Measurements from ENCODE around the gene ZNF674. TPM values are rescaled to one million over a fixed set of nuclear protein-coding genes. Genes with fewer than 3 reads are reported as not detected.

Gene ZNF674
- 4.3 TPM for polyA plus RNA-seq (2012; ENCODE audit: insufficient read depth, insufficient read length)

DNA sequence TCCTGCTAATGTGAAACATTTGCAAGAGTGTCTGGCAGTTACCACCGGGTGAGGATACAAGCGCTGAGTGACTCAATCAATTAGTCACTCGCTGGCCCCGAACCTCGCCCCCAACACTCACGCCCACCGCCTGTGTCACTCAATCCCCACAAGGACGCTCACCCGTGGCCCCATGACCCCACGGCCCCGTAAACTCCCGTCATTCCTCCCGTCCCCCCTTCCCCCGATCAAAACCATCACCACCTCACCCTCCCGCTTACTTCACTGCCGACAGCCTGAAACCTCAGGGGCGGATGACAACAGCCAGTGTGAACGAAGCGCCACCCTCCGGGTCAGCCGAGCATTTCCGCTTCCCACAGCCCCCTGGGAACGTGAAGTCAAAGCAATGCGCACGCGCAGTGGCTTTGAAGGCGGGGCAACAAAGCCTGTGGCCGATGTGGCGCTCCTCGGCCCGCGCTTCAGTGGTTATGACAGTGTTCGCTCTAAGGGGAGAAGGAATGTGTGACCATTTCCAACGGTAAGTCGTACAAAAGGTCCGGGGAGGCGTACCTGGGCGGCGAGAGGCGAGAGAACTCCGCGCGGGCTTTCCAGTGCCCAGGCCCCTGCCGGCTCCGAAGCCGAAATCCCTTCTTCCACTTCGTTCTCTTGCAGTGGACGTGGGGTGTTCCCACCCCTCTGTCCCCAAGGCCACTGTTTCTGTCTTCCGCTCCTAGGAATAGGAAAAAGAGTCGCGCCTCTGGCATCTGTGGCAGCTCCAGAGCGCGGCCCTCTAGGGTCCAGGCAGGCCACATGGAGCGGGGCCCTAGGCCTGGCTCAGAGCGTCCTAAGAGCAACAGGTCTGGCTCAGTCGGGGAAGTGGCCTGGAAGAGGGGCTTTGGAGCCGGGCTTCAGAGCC is at the start of gene ZNF674:
Gene ZNF674, minus strand, starts transcription at position 311 of the 895 bp plus-strand sequence. CDS start 3,334 bp downstream, outside the sequence.
- H3K4me3 ChIP-seq (ENCODE audit: low read length), result peak within 1 kb of the TSS; percentile 82
- DNase-seq (ENCODE audit: low read depth, low spot score), result peak; percentile 88

DNA sequence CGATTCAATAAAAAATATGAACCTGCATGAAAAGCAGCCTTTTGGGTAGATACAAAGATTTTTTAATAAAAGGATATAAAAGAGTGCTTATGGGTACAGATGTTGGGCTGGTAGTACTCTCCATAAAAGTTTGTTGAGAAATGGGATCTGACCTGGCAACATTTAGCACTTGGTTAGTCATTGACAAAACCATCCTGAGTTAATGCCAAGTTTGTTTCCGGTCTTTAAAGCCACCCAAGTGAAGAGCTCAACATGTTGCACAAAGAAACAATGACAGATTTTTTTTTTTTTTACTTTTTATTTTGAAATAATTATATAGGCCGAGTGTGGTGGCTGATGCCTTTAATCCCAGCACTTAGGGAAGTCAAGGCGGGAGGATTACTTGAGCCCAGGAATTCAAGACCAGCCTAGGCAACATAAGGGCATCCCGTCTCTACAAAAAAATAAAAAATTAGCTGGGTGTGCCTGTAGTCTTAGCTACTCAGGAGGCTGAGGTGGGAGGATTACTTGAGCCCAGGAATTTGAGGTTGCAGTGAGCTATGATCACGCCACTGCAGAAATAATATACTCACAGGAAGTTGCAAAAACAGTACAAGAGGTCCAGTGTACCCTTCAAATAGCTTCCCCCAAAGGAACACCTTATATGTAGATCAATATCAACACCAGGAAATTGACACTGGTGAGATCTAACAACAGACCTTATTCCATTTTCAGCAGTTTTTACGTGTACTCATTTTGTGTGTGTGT is 44.9 kb upstream of the ZNF674 start:
- DNase-seq (ENCODE audit: low read depth, low spot score), result no peak
- no peak overlapping the region for H3K4me3 ChIP-seq (ENCODE audit: low read length)

DNA sequence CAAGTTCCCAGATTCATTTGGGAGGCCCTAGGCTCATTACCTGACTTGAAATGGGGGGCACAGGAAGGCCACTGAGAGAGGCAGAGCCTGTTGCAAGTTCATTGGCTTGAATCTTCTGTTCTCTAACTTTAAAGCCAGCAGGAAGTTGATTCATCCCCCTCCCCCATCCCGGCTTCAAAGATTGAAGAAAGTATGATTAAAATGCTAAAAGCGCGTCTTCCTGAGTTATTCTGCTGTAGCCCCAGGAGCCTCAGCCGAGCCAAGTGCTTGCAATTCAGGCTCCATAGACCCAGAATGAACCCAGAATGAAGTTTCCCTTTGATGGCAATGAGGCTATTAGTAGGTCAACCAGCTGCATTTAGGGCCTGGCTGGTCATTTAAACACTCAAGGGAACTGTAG is 43.0 kb upstream of the ZNF674 start:
- DNase-seq (ENCODE audit: low read depth, low spot score), result peak; percentile 75
- peak overlapping the region; percentile 16 for H3K4me3 ChIP-seq (ENCODE audit: low read length)

DNA sequence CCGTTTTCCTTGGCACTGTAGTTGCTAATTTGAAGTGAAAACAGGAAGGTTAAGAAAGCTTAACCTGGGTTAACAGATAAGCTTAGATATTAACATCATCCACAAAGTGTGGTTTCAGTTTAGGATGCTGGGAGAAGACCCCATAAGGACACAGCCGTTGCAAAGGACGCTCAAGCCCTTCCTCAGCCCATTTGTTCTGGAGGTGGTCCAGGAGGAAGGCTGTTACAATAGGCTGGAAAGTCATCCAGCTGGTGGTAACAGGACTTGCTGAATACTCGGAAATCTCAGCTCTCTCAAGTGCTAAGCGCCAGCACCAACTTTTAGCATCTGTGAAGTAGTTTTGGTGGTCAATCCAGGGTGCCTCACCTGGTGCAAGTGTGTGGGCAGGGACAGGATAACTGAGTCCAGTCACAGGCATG is 42.5 kb upstream of the ZNF674 start:
- peak overlapping the region; percentile 7; the same call in 1 of the 2 replicates for H3K4me3 ChIP-seq (ENCODE audit: low read length)
- DNase-seq (ENCODE audit: low read depth, low spot score), result no peak

DNA sequence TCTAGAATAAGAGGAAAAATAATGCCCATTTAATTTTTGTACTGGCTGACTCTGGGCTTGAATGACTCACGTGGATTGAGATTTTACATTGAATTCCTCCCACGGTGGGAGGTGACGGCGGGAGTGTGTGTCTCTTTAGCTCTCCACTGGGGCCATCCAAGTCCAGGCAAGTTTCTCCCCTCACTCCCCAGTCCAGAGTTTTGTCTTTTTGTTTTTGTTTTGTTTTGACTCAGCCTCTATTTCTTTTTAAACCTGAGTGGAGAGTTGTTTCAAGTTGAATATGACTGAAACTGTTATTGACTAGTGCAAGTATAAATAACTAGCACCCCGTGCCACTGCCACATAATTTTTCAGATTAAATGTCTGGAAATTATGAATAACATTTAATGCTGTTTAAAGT is 41.9 kb upstream of the ZNF674 start:
- H3K4me3 ChIP-seq (ENCODE audit: low read length), result no peak overlapping the region
- DNase-seq (ENCODE audit: low read depth, low spot score), result no peak

DNA sequence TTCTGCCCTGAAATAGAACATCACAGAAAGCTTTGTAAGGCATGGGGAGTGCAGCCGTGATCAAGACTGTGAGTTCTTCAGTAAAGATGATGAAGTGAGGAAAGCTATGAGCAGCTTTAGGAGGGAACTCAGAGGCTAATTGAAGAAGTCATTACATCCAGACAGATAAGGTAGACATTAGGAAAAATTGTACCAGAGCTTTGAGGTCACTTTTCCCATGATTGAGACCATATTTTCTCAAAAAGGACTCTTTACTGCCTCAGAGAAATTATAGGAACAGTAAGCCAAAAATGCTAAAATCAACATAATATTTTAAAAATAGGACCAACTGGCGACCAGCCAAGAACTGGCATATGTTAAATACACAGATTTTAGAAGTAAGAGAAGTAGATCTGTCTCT is 39.5 kb upstream of the ZNF674 start:
- no peak for DNase-seq (ENCODE audit: low read depth, low spot score)
- H3K4me3 ChIP-seq (ENCODE audit: low read length), result no peak overlapping the region

DNA sequence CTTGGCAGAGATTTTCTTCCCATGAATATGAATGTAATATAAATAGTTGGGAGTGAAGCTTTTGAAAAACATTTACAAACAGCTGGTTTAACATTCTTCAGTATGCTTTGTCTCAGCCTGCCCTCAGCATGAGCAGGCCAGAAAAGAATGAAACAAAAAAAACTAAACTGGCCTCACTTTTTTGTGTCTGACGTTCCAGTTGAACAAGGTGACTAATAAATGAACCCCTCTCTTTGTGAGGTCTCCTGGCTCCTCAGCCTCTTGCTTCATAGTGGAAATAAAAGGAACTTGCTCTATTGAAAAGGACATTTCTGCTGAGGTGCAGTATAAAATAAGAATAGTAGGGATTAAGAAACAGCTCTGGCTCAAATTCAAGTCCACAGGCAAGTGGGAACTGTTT is 37.7 kb upstream of the ZNF674 start:
- DNase-seq (ENCODE audit: low read depth, low spot score), result no peak

DNA sequence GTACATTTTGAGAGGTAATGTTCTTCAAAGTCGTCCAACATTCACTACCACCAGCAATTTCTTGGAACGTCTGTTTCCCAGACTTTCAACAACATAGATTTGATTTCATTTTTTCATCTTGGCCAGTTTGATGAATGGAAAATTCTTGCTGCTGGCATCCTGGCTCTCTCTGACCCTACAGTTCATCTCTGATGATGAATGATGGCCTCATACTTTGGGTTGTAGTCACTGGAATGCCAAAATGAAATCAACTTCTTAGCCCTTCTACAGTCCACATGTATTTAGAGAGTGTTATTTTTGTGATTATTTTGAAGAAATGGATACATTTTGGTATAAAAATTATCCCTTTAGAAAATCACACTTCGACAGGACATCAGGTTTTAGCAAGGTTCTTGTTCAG is 37.1 kb upstream of the ZNF674 start:
- H3K4me3 ChIP-seq (ENCODE audit: low read length), result no peak overlapping the region
- DNase-seq (ENCODE audit: low read depth, low spot score), result no peak

More for the DNA sequence above, 37.7 kb upstream of the ZNF674 start:
- no peak overlapping the region for H3K4me3 ChIP-seq (ENCODE audit: low read length)

DNA sequence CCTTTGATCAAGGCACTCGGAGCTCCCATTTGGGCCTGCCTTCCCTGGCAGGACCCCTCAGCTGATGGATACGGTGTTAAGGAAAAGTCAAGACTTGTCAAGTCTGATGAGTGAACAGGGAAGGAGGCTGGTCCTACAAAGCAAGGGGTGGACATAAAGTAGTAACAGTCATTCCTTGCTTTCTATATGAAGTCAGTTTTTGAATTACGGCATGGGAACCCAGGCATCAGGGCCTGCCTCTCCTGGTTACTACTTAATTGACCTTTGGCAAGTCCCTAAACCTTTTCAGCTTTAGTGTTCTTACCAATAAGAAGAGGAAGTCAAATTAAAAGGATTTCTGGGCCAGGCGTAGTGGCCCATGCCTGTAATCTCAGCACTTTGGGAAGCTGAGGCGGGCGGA is 35.4 kb upstream of the ZNF674 start:
- DNase-seq (ENCODE audit: low read depth, low spot score), result no peak
- H3K4me3 ChIP-seq (ENCODE audit: low read length), result no peak overlapping the region

DNA sequence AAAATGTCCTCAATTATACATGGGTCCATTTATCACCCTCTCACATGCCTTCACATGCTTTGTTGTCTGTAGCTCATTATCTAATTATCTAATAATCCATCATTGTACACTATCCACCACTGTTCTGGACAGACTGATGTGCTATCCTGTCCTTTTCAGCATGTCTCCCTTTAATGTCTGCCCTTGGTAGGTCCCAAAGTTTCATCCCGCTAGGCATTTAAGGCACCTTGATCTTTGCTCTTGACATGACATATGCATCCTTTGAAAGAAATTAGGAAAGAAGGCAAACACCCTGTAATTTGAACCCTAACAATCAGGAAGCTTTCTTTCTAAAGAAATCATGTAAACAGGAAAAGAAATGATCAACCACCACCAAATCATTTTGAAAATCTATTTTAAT is 34.0 kb upstream of the ZNF674 start:
- no peak for DNase-seq (ENCODE audit: low read depth, low spot score)
- H3K4me3 ChIP-seq (ENCODE audit: low read length), result no peak overlapping the region

DNA sequence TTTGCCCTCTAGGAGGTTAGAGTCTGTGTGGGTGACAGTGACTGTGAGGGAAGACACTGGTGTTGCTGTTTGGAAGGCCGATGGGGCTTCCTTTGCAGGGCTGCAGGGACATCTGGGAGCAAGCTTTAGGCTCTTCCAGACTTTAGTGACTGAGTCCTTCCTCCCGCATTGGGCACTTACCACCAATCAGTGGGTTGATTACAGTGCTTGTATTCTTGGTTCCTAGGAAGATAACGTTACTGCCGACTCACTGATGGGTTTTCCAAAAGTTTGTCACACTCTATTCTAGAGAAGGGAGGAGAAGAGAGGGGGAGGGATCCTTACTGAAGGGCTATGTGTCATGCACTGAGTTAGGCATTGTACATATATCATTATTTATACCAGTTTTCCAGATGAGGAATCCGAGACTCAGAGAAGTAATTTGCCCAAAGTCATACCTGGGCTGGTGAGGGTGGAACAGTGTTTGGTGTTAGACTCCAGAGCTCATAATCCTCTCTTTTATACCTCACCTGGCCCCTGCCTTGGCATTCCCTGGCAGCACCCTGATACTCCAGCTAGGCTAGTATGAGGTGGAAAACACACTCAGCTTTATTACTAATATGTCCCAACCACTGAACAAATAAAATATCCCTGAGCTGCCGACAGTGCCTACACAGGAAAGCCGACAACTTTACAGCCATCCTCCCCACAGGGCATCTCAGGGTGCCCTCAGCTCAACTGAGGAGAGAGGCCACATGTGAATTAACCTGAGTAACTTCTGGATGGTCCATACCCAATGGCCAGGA is 32.2 kb upstream of the ZNF674 start:
- H3K4me3 ChIP-seq (ENCODE audit: low read length), result no peak overlapping the region
- no peak for DNase-seq (ENCODE audit: low read depth, low spot score)

DNA sequence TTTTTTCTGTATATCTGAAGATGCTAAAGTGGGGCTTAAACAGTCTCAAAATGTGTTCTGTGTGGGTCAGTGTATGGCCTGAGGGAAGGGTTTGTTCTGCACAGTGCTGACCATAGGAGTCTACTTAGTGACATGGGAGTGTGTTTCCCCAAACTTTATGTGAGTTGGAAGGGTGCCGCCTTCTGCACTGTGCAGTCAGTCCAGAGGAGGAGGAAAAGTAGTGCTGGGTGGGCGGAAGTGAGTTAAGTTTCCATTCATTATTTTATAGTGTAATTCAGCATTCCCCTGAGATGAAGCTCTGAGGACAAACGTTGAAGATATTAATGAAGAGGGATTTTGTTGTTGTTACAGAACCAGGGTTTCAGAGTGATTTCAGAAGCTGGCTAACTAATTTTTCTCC is 31.2 kb upstream of the ZNF674 start:
- H3K4me3 ChIP-seq (ENCODE audit: low read length), result no peak overlapping the region
- no peak for DNase-seq (ENCODE audit: low read depth, low spot score)

DNA sequence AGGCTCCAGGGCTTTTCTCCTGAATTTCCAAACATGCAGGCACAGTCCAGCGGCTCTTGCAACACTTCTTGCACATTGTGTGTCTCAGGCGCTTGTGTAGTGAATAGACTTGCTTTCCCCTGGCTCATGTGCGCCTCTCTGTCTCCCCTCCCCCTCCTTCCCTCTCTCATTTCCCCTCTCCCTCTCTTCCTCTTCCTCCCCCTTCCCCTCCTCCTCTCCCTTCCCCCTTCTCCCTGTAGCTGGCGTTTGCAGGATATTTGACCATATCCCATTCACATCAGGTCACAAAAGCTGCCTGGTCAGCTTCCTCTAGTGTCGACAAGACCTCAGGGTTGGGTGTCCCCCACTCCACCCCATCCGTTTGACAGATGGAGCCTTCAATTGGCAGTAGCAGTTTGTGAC is 30.8 kb upstream of the ZNF674 start:
- H3K4me3 ChIP-seq (ENCODE audit: low read length), result no peak overlapping the region
- no peak for DNase-seq (ENCODE audit: low read depth, low spot score)

DNA sequence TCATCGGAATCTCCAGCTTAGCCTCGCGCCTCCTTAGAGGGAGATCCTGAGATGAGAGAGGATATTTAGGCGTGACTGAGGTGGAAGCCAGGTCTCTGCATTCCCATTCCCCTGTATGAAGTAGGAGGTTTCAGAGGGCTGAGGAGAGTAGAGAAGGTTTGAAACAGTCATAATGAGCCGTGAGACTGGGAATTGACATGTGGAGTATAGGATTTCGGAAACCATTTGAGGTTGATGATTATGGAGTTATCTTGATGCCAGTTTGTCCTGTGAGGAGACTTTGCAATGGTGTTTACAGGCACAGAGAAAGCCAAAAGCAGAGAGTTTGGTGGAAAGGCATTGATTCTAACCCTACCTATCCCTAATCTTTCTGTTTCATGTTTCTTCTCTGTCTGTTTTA is 30.4 kb upstream of the ZNF674 start:
- no peak overlapping the region for H3K4me3 ChIP-seq (ENCODE audit: low read length)
- no peak for DNase-seq (ENCODE audit: low read depth, low spot score)

DNA sequence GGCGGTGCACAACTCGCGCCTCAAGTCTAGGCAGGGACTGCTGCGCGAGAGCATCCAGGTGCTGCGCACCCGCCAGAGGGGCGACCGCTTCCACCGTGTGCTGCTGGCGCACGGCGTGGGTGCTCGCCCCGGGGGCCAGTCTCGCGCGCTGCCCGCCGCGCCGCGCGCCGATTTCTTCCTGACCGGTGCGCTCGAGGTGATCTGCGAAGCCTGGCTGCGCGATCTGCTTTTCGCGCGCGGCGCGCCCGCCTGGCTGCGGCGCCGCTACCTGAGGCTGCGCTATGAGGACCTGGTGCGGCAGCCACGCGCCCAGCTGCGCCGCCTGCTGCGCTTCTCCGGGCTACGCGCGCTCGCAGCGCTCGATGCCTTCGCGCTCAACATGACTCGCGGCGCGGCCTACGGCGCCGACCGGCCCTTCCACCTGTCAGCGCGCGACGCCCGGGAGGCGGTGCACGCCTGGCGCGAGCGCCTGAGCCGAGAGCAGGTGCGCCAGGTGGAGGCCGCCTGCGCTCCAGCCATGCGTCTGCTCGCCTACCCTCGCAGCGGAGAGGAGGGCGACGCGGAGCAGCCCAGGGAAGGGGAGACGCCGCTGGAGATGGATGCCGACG is 29.7 kb upstream of the ZNF674 start:
- DNase-seq (ENCODE audit: low read depth, low spot score), result no peak
- peak overlapping the region; percentile 56 for H3K4me3 ChIP-seq (ENCODE audit: low read length)

DNA sequence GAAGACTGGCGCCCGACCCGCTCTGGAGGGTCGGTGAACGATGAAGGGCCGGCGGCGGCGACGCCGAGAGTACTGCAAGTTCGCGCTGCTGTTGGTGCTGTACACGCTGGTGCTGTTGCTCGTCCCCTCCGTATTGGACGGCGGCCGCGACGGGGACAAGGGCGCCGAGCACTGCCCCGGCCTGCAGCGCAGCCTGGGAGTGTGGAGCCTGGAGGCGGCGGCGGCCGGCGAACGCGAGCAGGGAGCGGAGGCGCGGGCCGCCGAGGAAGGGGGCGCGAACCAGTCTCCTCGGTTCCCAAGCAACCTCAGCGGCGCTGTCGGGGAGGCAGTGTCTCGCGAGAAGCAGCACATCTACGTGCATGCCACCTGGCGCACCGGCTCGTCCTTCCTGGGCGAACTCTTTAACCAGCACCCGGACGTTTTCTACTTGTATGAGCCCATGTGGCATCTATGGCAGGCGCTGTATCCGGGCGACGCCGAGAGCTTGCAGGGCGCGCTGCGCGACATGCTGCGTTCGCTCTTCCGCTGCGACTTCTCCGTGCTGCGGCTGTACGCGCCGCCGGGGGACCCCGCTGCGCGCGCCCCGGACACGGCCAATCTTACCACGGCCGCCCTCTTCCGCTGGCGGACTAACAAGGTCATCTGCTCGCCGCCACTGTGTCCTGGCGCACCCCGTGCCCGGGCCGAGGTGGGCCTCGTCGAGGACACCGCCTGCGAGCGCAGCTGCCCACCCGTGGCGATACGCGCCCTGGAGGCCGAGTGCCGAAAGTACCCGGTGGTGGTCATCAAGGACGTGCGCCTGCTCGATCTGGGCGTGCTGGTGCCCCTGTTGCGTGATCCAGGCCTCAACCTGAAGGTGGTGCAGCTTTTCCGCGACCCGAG is 28.9 kb upstream of the ZNF674 start:
- peak overlapping the region; percentile 56 for H3K4me3 ChIP-seq (ENCODE audit: low read length)
- DNase-seq (ENCODE audit: low read depth, low spot score), result peak; percentile 37

DNA sequence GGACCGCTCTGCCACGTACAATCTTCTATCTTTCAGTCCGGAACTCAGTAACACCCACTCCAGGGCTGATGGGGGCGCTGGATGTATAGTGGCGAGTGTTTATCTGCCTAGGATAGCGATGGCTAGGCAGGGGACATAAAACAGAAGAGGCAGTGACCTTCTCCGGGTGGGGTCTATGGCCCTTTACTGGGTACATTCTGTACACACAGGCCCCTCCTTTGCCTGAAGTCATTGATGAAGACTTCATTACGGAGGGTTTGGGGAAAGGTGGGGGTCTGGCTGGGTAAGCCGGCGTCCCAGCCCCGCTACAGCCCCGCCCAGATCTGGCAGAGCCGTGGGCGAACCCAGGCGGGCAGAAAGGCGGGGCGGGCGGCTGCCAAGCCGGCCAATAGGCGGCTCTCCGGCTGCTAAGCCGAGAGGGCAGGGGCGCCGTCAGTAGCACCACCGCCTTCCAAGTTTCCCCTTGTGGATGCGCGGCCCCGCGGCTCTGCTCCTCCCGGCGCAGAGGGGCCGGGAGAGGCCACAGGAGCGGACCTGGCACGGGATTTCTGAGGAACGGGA is 28.2 kb upstream of the ZNF674 start, which contains the start of gene CHST7:
Gene CHST7, plus strand, starts transcription at position 435 of the 561 bp plus-strand sequence. CDS start 167 bp downstream, outside the sequence.
- H3K4me3 ChIP-seq (ENCODE audit: low read length), result peak within 1 kb of the TSS; percentile 56
- peak; percentile 27 for DNase-seq (ENCODE audit: low read depth, low spot score)
